Activated T-cell treated with anti-CD3 and anti-CD28 coated beads for 48 hours (primary cell): Measurements from ENCODE around the gene NEDD4L.

Experiments used
- DNase-seq: peaks from one replicate; pipeline ENCODE4 v3.0.0-alpha.2; 2020; ENCODE audit warnings: low read depth

The NEDD4L gene

GRCh38 chr18:58183226-58183625 lies 139.2 kb downstream of the NEDD4L start:
- no peak for DNase-seq

GRCh38 chr18:58186258-58186948 lies 142.4 kb downstream of the NEDD4L start:
- DNase-seq: no peak

GRCh38 chr18:58187674-58188073 lies 143.6 kb downstream of the NEDD4L start:
- DNase-seq: no peak

DNA sequence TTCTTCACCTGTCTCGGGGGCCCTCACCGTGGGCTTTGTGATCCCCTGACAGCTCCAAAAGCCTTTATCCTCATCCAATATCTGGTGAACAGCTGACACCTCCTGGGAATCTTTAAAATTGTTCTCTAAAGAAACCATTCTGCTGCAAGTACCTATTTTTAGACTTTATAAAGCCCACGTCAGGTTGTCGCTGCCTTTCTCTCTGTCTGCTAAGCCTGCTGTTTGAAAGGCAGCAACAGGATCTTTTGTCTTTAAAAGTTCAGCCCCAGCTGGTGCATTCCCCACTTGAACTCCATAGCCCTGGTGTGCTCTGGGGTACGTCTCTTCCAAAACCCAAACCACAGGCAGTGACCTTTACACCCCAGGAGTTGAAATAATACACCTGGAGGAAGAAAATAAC lies 145.0 kb downstream of the NEDD4L start:
- DNase-seq: no peak

DNA sequence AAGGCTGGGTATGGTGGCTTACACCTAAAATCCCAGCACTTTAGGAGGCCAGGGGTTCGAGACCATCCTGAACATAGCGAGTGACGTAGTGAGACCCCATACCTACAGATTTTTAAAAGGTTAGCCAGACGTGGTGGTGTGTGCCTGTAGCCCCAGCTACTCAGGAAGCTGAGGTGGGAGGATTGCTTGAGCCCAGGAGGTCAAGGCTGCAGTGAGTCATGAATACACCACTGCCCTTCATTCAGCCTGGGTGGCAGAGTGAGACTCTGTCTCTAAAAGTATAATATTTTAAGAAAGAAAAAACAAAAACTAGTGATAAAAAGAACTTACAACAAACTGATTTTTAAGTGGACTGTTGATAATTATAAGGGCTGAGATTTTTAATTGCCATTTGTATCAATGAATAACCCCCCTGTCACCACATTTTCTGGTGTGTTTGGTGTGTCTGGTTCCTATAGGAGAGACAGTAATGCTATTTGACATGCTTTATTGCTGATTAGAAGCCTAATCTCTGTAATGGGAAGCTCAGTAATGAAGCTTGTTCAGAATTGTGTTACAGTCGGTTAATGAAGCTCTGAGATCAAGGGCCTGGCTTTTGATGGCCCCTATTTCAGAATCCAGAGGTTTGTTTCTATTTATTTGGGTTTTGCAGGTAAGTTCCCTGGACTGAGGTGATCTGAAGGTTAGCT lies 147.0 kb downstream of the NEDD4L start:
- DNase-seq: no peak

DNA sequence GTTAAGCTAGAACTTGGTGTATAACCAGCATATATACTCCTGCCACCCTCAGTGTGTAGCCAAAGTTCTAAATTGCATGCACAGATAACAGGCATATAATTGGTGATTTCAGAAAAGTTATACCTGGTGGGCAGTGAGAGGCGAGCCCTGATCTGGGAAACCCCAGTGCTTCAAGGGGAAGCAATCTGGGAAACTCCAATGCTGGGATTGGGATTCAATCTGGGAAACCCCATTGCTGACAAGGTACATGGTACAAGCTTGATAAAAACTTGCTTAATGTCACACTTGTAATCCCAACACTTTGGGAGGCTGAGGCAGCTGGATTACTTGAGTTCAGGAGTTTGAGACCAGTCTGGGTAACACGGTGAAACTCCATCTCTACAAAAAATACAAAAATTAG lies 147.6 kb downstream of the NEDD4L start:
- no peak for DNase-seq

DNA sequence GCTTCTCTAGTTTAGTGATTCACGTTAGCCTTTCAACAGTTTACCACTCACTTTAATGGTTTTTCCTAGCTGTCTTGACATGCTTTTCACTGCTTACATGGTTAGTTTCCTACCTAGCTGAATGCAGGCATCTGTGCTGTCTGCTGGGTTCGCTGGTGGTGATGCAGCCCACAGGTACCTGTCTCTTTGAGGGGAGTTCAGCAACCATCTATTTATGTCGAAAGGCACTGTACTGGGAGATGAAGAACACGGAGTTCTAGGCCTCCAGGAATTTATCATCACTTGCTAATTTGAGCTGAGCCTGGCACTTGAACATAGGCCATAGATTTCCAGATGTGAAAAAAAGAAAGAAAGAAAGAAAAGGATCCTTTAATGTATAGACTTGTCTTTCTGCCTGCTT lies 148.5 kb downstream of the NEDD4L start:
- DNase-seq: no peak

- DNase-seq: no peak
Observed at GRCh38 chr18:58194028-58194427, 150.0 kb downstream of the NEDD4L start.

- DNase-seq: peak; percentile 10
Observed at GRCh38 chr18:58195278-58195765, 151.3 kb downstream of the NEDD4L start.

- DNase-seq: no peak
Observed at GRCh38 chr18:58196164-58196563, 152.1 kb downstream of the NEDD4L start.

GRCh38 chr18:58196881-58197872 lies 153.2 kb downstream of the NEDD4L start:
- no peak for DNase-seq

GRCh38 chr18:58201268-58201667 lies 157.2 kb downstream of the NEDD4L start:
- no peak for DNase-seq

DNA sequence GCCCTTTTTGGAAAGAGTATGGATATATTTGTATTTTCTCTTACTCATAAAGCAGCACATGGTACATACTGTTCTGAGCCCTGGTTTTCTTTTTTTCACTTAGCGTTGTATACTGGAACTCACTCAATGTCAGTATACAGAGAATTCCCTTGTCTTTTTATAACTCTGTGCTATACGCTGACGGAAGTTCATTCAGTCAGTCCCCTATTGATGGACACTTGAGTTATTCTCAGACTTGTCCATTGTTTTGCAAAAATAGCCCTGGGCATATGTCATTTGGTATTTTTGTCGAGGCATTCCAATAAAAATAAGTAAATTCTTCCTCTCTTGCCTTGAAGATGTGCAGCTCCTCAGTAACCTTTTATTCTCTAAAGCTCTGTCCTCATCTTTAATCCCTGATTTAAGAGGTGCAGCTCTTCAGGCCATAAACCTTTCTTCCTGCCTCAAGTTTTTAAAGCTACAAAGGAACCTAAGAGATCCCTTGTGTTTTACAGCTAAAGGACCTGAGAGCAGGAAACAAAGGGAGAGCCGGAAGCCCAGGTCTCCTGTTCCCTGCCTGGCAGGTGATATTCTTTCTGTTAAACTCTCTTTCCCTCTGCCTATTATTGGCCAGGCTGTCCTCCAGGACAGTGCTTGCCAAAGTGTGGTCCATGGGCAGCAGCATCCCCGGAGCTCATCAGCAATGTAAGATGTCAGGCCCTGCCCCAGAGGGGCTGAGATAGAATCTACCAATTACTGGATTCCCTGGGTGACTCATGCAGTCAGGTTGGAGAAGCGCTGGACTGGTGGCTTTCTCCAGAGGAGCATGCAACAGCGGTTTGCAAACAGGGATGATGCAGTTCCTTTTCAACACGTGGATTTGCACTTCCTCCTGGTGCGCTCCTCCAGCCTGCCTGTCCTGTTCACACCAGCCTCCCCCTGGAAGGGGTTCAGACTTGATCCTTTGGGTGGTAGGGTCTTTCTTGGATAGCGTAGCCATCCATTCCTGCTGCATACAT lies 158.0 kb downstream of the NEDD4L start:
- no peak for DNase-seq

DNA sequence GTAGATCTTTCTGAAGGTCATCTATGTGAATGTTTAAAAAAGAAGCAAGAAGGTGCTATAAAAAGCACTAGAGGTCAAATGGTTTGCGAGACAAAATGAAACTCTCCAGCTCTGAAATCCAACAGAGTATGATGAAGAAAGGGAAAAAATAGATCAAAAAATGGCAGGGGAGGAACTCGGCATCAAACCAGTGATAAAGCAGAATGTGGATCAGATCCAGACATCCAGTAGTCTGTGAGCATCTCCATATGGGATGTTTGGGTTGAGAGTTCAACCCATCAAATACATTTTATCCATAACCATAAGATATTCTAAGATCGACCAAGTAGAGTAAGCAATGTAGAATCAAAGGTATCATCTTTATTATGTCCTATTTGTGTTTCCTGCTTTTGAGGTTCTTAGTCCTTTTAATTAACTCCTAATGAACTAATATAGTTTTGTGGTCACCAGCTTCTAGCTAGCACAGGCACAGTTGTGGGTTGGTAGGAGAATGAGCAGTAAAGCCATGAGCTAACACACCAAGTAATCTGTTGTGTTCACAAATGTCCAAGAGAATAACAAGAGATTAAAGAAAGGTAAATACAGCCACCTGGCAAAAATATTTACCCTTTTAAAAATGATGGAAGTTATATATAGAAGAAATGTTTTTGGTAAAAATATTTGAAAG lies 160.9 kb downstream of the NEDD4L start:
- no peak for DNase-seq

- no peak for DNase-seq
Observed at GRCh38 chr18:58205443-58206160, 161.6 kb downstream of the NEDD4L start.

- no peak for DNase-seq
Observed at GRCh38 chr18:58207520-58208152, 163.6 kb downstream of the NEDD4L start.

DNA sequence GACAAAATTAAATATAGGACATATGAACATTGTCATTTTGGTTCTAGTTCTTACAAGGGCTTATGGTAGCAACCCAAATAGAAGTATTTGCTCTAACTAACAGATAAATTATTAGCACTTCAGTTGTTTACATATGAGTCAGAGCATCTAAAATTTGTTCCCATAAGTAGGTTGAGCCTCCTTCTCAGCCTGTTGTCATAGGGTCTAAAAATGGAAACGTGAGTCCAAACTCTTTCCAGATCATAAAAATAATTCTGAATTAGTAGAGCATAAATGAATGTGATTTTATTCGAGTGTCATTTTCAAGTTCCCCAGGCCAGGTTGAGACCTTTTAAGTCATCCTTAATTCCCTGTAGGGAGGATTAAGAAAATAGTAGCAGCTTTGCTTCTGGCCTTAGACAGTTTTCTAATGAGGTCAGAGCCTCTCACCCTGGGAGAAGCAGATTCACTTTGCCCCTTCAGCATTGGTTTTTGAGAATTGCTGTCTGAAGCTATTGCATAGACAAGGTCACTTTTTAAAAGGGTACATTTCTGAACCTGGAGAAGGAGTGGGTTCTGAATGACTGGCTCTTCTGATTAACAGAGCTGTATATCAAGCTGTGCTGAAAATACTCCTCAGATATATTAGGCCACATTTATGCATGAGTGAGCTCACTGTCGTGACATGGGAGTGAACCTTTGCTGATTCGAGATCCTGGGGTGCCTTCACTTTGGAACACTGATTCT lies 164.3 kb downstream of the NEDD4L start:
- no peak for DNase-seq

GRCh38 chr18:58209326-58209725 lies 165.3 kb downstream of the NEDD4L start:
- no peak for DNase-seq

DNA sequence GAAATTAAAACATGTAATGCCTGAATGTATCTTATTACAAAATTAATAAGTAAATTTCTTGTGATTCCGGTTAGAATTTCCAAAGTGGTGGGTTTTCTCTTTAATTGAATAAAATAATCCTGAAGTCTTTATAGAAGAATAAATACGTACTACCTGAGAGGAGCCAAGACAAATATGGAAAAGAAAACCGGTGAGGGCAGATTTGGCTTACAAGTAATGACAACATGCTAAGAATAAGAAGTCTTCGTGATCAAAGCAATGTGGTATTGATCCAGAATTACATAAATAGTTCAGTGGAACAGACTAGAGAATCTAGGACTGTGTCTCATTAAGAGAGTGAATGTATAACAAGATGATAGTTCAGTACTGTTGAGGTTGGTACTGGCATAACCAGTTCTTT lies 167.5 kb downstream of the NEDD4L start:
- no peak for DNase-seq
